CD4-positive, alpha-beta T cell (primary cell): ENCODE results near the gene DHX8. TPM values are rescaled to one million over a fixed set of nuclear protein-coding genes. Genes with fewer than 3 reads are reported as not detected.

Experiments used
- ATAC-seq: fragments of 200-7000 bp; cut with Tn5 transposase; one replicate; pipeline ENCODE4 v1.10.0; 2022; ENCODE audit warnings: mild to moderate bottlenecking; ENCODE audit not compliant: poor library complexity
- CTCF ChIA-PET: fragments of 350-600 bp; sonication (Branson Sonifier 250); formaldehyde crosslinking; loops from one replicate; lab custom pipeline; 2021; ENCODE audit warnings: antibody characterized with exemption, inconsistent platforms; lab: Charles Lee
- POLR2A ChIA-PET: fragments of 350-600 bp; sonication (Branson Sonifier 250); formaldehyde crosslinking; loops from one replicate; lab custom pipeline; 2021; ENCODE audit warnings: antibody characterized with exemption, inconsistent platforms; lab: Charles Lee
- DNase-seq, 14 experiments: peaks; one replicate each; pipeline ENCODE4 v3.0.0-alpha.2; 2013 to 2020; ENCODE audit warnings: mixed read lengths in 2 of 14
- H3K27ac ChIP-seq, 2 donors: one replicate each; pipeline versions ENCODE4 v1.5.1 to v1.7.0; 2013; ENCODE audit warnings: low read length in 2 of 2, low read depth in 1 of 2, mild to moderate bottlenecking in 1 of 2
- H3K27me3 ChIP-seq, 2 experiments: 1 replicate in 1 of 2; 2 replicates in 1 of 2; pipeline versions ENCODE4 v1.6.1 to v1.7.0; 2013; ENCODE audit warnings: low read length in 2 of 2, control low read depth in 1 of 2, mild to moderate bottlenecking in 1 of 2, moderate library complexity in 1 of 2; ENCODE audit not compliant: insufficient read depth in 2 of 2, control insufficient read depth in 1 of 2
- H3K36me3 ChIP-seq: one replicate; pipeline ENCODE4 v1.6.1; 2013; ENCODE audit warnings: low read length, control low read depth; ENCODE audit not compliant: insufficient read depth
- H3K4me1 ChIP-seq: one replicate; pipeline ENCODE4 v1.6.1; 2013; ENCODE audit warnings: low read length, control low read depth; ENCODE audit not compliant: insufficient read depth
- H3K4me3 ChIP-seq: one replicate; pipeline ENCODE4 v1.5.1; 2013; ENCODE audit warnings: mild to moderate bottlenecking, low read length, moderate library complexity
- H3K9me3 ChIP-seq, 2 experiments: 1 replicate in 1 of 2; 2 replicates in 1 of 2; pipeline versions ENCODE4 v1.6.1 to v1.7.0; 2013; ENCODE audit warnings: low read length in 2 of 2, mild to moderate bottlenecking in 2 of 2, control low read depth in 1 of 2, moderate library complexity in 1 of 2; ENCODE audit not compliant: control insufficient read depth in 1 of 2, insufficient read depth in 1 of 2
- H3K27ac Mint-ChIP-seq: one replicate; pipeline ENCODE4 v1.8.0; 2020; ENCODE audit warnings: mixed read lengths
- H3K27me3 Mint-ChIP-seq: one replicate; pipeline ENCODE4 v1.8.0; 2021; ENCODE audit warnings: mixed read lengths
- H3K36me3 Mint-ChIP-seq: one replicate; pipeline ENCODE4 v1.8.0; 2021; ENCODE audit warnings: low read depth, mixed read lengths
- H3K4me1 Mint-ChIP-seq: one replicate; pipeline ENCODE4 v1.8.0; 2021; ENCODE audit warnings: low read depth, mixed read lengths
- H3K4me3 Mint-ChIP-seq: one replicate; pipeline ENCODE4 v1.8.0; 2020; ENCODE audit warnings: mild to moderate bottlenecking, mixed read lengths
- H3K9me3 Mint-ChIP-seq: one replicate; pipeline ENCODE4 v1.8.0; 2020; ENCODE audit warnings: mixed read lengths
- CTCF ChIP-seq: fragments of 200-600 bp; IDR thresholded peaks from one replicate; pipeline ENCODE4 v1.8.0; 2022; ENCODE audit warnings: antibody characterized with exemption, mild to moderate bottlenecking
- intact Hi-C, 2 experiments: fragments of 100-400 bp; cut with DNase I in 1 of 2; cut with micrococcal nuclease in 1 of 2; formaldehyde crosslinking; loops; one replicate each; pipeline versions ENCODE4 v1.15.1 to v1.9.0; 2023 to 2025; cut with DNase I, micrococcal nuclease
- total RNA-seq, 174 experiments: library from RNA in 2 of 174; stranded (reverse) in 2 of 174; gene quantifications; one replicate each; pipeline ENCODE4 v1.2.3 and lab custom pipeline; 2021 to 2026

Gene DHX8
- total RNA-seq, 2 experiments from 2014 or later: 88.8 to 106 TPM

- Mint-ChIP-seq H3K4me3 (no peak overlapping the region), H3K9me3 (no peaks in the 10 kb centered on the region), H3K27ac (no peak overlapping the region), H3K4me1 (no peaks in the 10 kb centered on the region), H3K27me3 (peaks cover 5% of the 10 kb centered on the region), H3K36me3 (no peaks in the 10 kb centered on the region)
- no peak overlapping the region for H3K4me3 ChIP-seq
- no peaks in the 10 kb centered on the region for H3K36me3 ChIP-seq
- intact Hi-C loops: no loop called here
- DNase-seq (no peak), ATAC-seq (no peak)
- H3K4me1 ChIP-seq: peaks cover under 1% of the 10 kb centered on the region
- no peak for TF ChIP-seq CTCF
- CTCF ChIA-PET: interaction anchor here (1.4 kb wide), 1 partner anchor 84 kb away, joined by 6 read pairs; no protein-coding TSS in a partner anchor
- H3K9me3 ChIP-seq: no peaks in the 10 kb centered on the region
- H3K27ac ChIP-seq: no peak overlapping the region
- POLR2A ChIA-PET: no interaction called here
- no peaks in the 10 kb centered on the region for H3K27me3 ChIP-seq
Measured at GRCh38 chr17:43477832-43478634, 5.7 kb upstream of the DHX8 start.

GRCh38 chr17:43479948-43480347, 3.8 kb upstream of the DHX8 start:
- ATAC-seq (no peak), DNase-seq (no peak)
- Histone ChIP-seq H3K4me3 (no peak overlapping the region), H3K36me3 (no peaks in the 10 kb centered on the region), H3K27ac (no peak overlapping the region), H3K4me1 (peaks cover 14% of the 10 kb centered on the region), H3K27me3 (no peaks in the 10 kb centered on the region), H3K9me3 (no peaks in the 10 kb centered on the region)
- Mint-ChIP-seq H3K27me3 (no peaks in the 10 kb centered on the region), H3K9me3 (no peaks in the 10 kb centered on the region), H3K4me3 (no peak overlapping the region), H3K4me1 (peaks cover 16% of the 10 kb centered on the region), H3K27ac (no peak overlapping the region), H3K36me3 (peaks cover 4% of the 10 kb centered on the region)
- intact Hi-C loops: loop anchor here (5.0 to 10.0 kb wide), 5 partner anchors 308 to 1325 kb away; partner anchors contain the start of genes NBR1 (in 1 of the 2), PSME3 (in 1 of the 2), RAB5C (in 1 of the 2) and RPL27 (in 1 of the 2)
- TF ChIP-seq CTCF: no peak
- ChIA-PET POLR2A (no interaction called here), CTCF (no interaction called here)

GRCh38 chr17:43482103-43483012, 1.4 kb upstream of the DHX8 start:
- H3K27ac Mint-ChIP-seq: no peak overlapping the region

More at GRCh38 chr17:43482103-43483012, 1.4 kb upstream of the DHX8 start:
- Mint-ChIP-seq H3K9me3 (no peaks in the 10 kb centered on the region), H3K27me3 (no peaks in the 10 kb centered on the region), H3K4me1 (peaks cover 31% of the 10 kb centered on the region), H3K4me3 (no peak overlapping the region), H3K36me3 (peaks cover 4% of the 10 kb centered on the region)
- no peak overlapping the region for H3K27ac ChIP-seq
- ChIA-PET POLR2A (interaction anchor here (0.7 to 3.3 kb wide), 12 partner anchors 83 to 1021 kb away, joined by 3 to 80 read pairs (median 6); partner anchors contain the start of genes ARL4D and GPATCH8), CTCF (interaction anchor here (0.6 to 4.0 kb wide), 14 partner anchors 11 to 293 kb away, joined by 3 to 73 read pairs (median 8); partner anchors contain the start of gene ARL4D)
- H3K4me3 ChIP-seq: no peak overlapping the region
- no peaks in the 10 kb centered on the region for H3K9me3 ChIP-seq
- TF ChIP-seq CTCF: no peak
- peak in 1 of 14 experiments; percentile 26 for DNase-seq
- no peak for ATAC-seq
- peaks cover 26% of the 10 kb centered on the region for H3K4me1 ChIP-seq
- intact Hi-C loops: loop anchor here (1.0 to 10.0 kb wide), 12 partner anchors 84 to 1328 kb away; partner anchors contain the start of genes NBR1 (in 2 of the 2), ARL4D (in 1 of the 2), BRCA1 (in 1 of the 2) and PSME3 (in 1 of the 2)
- H3K27me3 ChIP-seq: no peaks in the 10 kb centered on the region
- H3K36me3 ChIP-seq: no peaks in the 10 kb centered on the region
